SU-DHL-6 (cell line): ENCODE measurements around the gene SNED1.

Source experiments
- H2AFZ ChIP-seq: fragments of 200-600 bp; sonication (generic); 2 replicates; pipeline ENCODE4 v1.6.1; 2014; ENCODE audit warnings: low read depth, mild to moderate bottlenecking, moderate library complexity, mixed read lengths, antibody characterized with exemption, low read length; ENCODE audit not compliant: severe bottlenecking
- H3F3A ChIP-seq: fragments of 200-600 bp; shearing (Covaris generic); 2 replicates; pipeline ENCODE4 v1.6.0; 2016; ENCODE audit warnings: antibody characterized with exemption, mild to moderate bottlenecking; ENCODE audit not compliant: insufficient read depth
- H3K27ac ChIP-seq: fragments of 200-600 bp; sonication (generic); 2 replicates; pipeline ENCODE4 v1.5.1; 2016; ENCODE audit warnings: low read depth, mild to moderate bottlenecking, low read length, moderate library complexity, mixed read lengths
- H3K27me3 ChIP-seq: fragments of 200-600 bp; sonication (generic), shearing (Covaris generic); 2 replicates; pipeline ENCODE4 v1.6.0; 2014; ENCODE audit warnings: mild to moderate bottlenecking, low read length
- H3K36me3 ChIP-seq: fragments of 200-600 bp; sonication (generic); 2 replicates; pipeline ENCODE4 v1.6.1; 2014; ENCODE audit warnings: mild to moderate bottlenecking, low read length, mixed read lengths
- H3K4me2 ChIP-seq: fragments of 300-600, 200-600 bp; shearing (Covaris generic), sonication (generic); 2 replicates; pipeline ENCODE4 v1.6.0; 2014; ENCODE audit warnings: low read length, low read depth, mild to moderate bottlenecking; ENCODE audit not compliant: poor library complexity, severe bottlenecking
- H3K4me3 ChIP-seq: fragments of 200-600 bp; sonication (generic); 2 replicates; pipeline ENCODE4 v1.5.1; 2014; ENCODE audit warnings: antibody characterized with exemption, low read length, mild to moderate bottlenecking, mixed read lengths; ENCODE audit not compliant: insufficient read depth, poor library complexity, severe bottlenecking
- H3K79me2 ChIP-seq: fragments of 200-600 bp; sonication (generic); 2 replicates; pipeline ENCODE4 v1.6.1; 2014; ENCODE audit warnings: mild to moderate bottlenecking, low read length, moderate library complexity; ENCODE audit not compliant: insufficient read depth
- H3K9ac ChIP-seq: fragments of 200-600 bp; sonication (generic); 2 replicates; pipeline ENCODE4 v1.7.0; 2014; ENCODE audit warnings: mild to moderate bottlenecking, low read length
- H3K9me2 ChIP-seq: fragments of 200-600 bp; sonication (generic); replicated peaks from 2 replicates; pipeline ENCODE4 v1.6.1; 2014; ENCODE audit warnings: low read length; ENCODE audit not compliant: insufficient read depth
- H3K9me3 ChIP-seq: fragments of 200-600 bp; sonication (generic); 2 replicates; pipeline ENCODE4 v1.6.1; 2014; ENCODE audit warnings: low read length, mixed read lengths; ENCODE audit not compliant: insufficient read depth
- H4K20me1 ChIP-seq: fragments of 200-600 bp; sonication (generic); 2 replicates; pipeline ENCODE4 v1.6.1; 2014; ENCODE audit warnings: low read depth, mild to moderate bottlenecking, antibody characterized with exemption, low read length, moderate library complexity, mixed read lengths
- EZH2phosphoT487 ChIP-seq: fragments of 200-600 bp; sonication (generic), shearing (Covaris generic); conservative IDR thresholded peaks from 2 replicates; pipeline ENCODE4 v1.6.1; 2018; ENCODE audit warnings: mild to moderate bottlenecking, antibody characterized with exemption, low read length, moderate library complexity, mixed read lengths
- TF ChIP-seq, protein P1 (sequence below): fragments of 200-600 bp; sonication (generic); IDR thresholded peaks from one replicate; pipeline ENCODE4 v1.5.1; 2017; ENCODE audit warnings: antibody characterized with exemption, mild to moderate bottlenecking, low read length, moderate library complexity; ENCODE audit not compliant: insufficient read depth, poor library complexity, severe bottlenecking

SNED1 gene

DNA sequence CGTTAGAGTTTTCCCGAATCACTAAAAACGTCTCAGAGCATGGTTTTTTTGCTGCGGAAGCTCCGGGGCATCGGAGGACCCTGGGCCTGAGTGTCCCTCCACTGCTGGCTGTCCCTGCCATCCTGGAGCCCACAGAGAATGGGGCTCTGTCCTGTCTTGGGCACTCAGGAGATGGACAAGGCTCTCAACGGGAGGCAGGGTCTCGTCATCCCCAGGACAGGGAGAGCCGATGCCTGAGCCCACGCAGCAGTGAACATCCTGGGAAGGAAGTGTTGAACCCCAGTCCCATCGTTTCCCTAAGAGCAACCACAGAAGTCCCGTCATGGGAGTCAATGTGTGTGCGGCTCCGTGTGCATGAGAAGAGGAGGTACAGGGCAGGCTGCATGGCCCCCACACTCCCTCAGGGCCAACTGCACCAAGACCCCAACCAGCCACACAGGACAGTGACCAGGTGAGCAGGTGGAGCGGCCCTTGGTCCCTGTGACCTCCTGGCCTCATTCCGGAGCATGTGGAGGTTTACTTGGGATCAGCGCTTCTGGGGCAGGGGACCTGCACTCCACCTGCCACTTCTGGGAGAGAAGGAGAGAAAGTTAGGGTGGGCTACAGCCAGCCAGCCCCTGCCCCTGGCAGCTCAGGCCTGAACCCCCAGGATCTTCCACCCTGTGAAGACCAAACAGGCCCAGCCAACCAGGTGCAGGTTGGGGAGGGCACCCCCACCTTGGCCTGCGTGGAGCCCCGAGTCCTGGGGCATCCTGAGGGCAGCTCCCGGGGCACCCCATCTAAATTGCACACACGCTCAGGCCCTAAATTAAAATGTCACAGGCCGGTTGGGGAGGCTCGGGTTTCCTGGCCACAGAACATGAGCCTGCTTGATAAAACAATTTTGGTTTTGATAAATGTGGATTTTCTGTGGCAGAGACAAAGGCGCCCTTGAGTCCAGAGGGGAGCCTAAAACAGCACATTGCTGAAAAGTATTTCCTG lies 3.1 kb upstream of the SNED1 start:
- Histone ChIP-seq H3K4me3 (no peak overlapping the region), H2AFZ (no peak overlapping the region), H3K9ac (no peak overlapping the region), H3K27ac (no peak overlapping the region), H3K79me2 (no peaks in the 10 kb centered on the region), H3K27me3 (no peaks in the 10 kb centered on the region), H3K36me3 (no peaks in the 10 kb centered on the region), H3F3A (no peaks in the 10 kb centered on the region), H3K9me3 (no peaks in the 10 kb centered on the region), H4K20me1 (no peaks in the 10 kb centered on the region), H3K9me2 (no peaks in the 10 kb centered on the region), H3K4me2 (no peak overlapping the region)
- no peak for TF ChIP-seq EZH2phosphoT487
- TF ChIP-seq, protein P1, sequence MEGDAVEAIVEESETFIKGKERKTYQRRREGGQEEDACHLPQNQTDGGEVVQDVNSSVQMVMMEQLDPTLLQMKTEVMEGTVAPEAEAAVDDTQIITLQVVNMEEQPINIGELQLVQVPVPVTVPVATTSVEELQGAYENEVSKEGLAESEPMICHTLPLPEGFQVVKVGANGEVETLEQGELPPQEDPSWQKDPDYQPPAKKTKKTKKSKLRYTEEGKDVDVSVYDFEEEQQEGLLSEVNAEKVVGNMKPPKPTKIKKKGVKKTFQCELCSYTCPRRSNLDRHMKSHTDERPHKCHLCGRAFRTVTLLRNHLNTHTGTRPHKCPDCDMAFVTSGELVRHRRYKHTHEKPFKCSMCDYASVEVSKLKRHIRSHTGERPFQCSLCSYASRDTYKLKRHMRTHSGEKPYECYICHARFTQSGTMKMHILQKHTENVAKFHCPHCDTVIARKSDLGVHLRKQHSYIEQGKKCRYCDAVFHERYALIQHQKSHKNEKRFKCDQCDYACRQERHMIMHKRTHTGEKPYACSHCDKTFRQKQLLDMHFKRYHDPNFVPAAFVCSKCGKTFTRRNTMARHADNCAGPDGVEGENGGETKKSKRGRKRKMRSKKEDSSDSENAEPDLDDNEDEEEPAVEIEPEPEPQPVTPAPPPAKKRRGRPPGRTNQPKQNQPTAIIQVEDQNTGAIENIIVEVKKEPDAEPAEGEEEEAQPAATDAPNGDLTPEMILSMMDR, result no peak

- Histone ChIP-seq H3K27ac (no peak overlapping the region), H3K79me2 (no peaks in the 10 kb centered on the region), H3K9me2 (no peaks in the 10 kb centered on the region), H3K4me2 (no peak overlapping the region), H3K4me3 (no peak overlapping the region), H3K36me3 (no peaks in the 10 kb centered on the region), H2AFZ (no peak overlapping the region), H3K27me3 (no peaks in the 10 kb centered on the region), H3K9me3 (no peaks in the 10 kb centered on the region), H4K20me1 (no peaks in the 10 kb centered on the region), H3F3A (no peaks in the 10 kb centered on the region), H3K9ac (no peak overlapping the region)
- TF ChIP-seq, protein P1, result no peak
- TF ChIP-seq EZH2phosphoT487, result no peak
Measured at GRCh38 chr2:240996161-240996833, 2.1 kb upstream of the SNED1 start.

DNA sequence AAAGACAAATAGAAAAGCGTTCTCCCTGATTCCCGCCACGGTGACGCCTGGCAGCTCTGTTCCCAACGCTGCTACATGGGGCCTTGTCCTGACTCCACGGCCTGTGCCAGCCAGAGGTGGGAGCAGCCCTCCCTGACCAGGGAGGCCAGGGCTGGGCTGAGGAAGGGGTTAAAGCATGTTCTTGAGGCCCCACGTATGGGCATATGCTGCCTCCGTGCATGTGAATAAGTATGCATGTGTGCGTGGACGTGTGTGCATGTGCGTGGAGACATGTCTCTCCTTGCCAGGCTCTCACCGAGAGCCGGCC lies 1.6 kb upstream of the SNED1 start:
- no peaks in the 10 kb centered on the region for H3K9me3 ChIP-seq
- no peaks in the 10 kb centered on the region for H3K27me3 ChIP-seq
- no peaks in the 10 kb centered on the region for H3F3A ChIP-seq
- no peak overlapping the region for H3K9ac ChIP-seq
- no peaks in the 10 kb centered on the region for H3K9me2 ChIP-seq
- no peak overlapping the region for H2AFZ ChIP-seq
- H3K27ac ChIP-seq, result no peak overlapping the region
- H3K79me2 ChIP-seq, result no peaks in the 10 kb centered on the region
- no peaks in the 10 kb centered on the region for H3K36me3 ChIP-seq
- TF ChIP-seq, protein P1, result no peak
- no peak for TF ChIP-seq EZH2phosphoT487
- no peak overlapping the region for H3K4me3 ChIP-seq
- no peaks in the 10 kb centered on the region for H4K20me1 ChIP-seq
- no peak overlapping the region for H3K4me2 ChIP-seq
